ENCODE results near the gene P2RX3.

The P2RX3 gene

DNA sequence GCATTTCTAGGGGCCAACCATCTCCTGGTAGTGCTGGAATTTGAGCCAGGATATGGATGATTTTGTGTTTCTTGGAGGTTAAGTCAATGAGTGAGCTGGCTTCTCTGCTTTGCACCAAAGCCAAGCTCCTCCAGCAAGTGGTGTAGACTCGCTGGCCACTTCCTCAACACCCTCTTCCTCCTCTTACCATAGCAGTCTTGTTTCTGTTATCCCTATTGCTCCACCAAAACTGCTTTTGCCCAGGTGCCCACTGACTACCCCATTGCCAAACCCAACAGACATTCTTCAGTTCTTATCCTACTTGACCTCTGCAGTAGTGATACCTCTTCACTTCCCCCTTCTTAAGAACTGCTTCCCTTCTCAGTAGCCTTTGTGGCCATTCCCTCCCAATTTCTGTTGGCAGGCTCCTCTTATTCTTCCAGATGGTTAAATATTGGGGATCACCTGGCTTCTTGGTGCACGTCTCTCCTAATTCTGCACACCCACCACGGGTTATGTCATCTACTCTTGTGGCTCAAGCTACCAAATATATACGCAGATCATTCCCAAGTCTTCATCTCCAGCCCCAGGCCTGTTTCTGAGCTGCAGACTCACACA lies 59.3 kb downstream of the P2RX3 start:
- Histone ChIP-seq H3K36me3 (ENCODE audit: control insufficient read depth in 2 of 2, insufficient read depth in 1 of 2, low read length in 2 of 2) (no peaks in the 10 kb centered on the region), H3K27ac (ENCODE audit: extremely low read depth, low read depth, low read length) (no peak overlapping the region), H3K4me3 (ENCODE audit: low read depth, low read length) (no peak overlapping the region), H3K9me3 (ENCODE audit: control insufficient read depth, insufficient read depth, low read depth, low read length) (no peaks in the 10 kb centered on the region), H3K4me1 (ENCODE audit: control insufficient read depth, insufficient read depth, low read length) (no peaks in the 10 kb centered on the region)
- POLR2A ChIA-PET = no interaction called here
- TF ChIP-seq ZNF791 (tag by site-specific recombination; IDR thresholded peaks at IDR 0.05) (no peak), ZNF837 (tag by site-specific recombination; IDR thresholded peaks at IDR 0.05) (no peak), ZNF214 (tag by site-specific recombination; IDR thresholded peaks at IDR 0.05; ENCODE audit: borderline replicate concordance) (no peak), YY1 (tag by site-specific recombination; IDR thresholded peaks at IDR 0.05) (no peak), ZSCAN30 (tag by site-specific recombination; IDR thresholded peaks at IDR 0.05) (no peak), KLF9 (tag by site-specific recombination; IDR thresholded peaks at IDR 0.05; ENCODE audit: low read depth) (no peak), ZNF23 (tag by site-specific recombination; IDR thresholded peaks at IDR 0.05; ENCODE audit: borderline replicate concordance) (no peak), SP7 (tag by site-specific recombination; IDR thresholded peaks at IDR 0.05) (no peak), ZEB2 (tag by site-specific recombination; IDR thresholded peaks at IDR 0.05) (no peak), PRDM6 (tag by site-specific recombination; IDR thresholded peaks at IDR 0.05) (no peak), ZNF114 (tag by site-specific recombination; IDR thresholded peaks at IDR 0.05) (no peak), ZNF830 (tag by site-specific recombination; IDR thresholded peaks at IDR 0.05; ENCODE audit: low read depth) (no peak), ZNF366 (tag by site-specific recombination; conservative IDR thresholded peaks at IDR 0.05) (no peak), ZNF747 (tag by site-specific recombination; IDR thresholded peaks at IDR 0.05) (no peak), ZNF544 (tag by site-specific recombination; IDR thresholded peaks at IDR 0.05) (no peak), PRDM2 (tag by site-specific recombination; IDR thresholded peaks at IDR 0.05; ENCODE audit: borderline replicate concordance) (no peak), ZNF571 (tag by site-specific recombination; IDR thresholded peaks at IDR 0.05) (no peak), ZNF423 (tag by site-specific recombination; IDR thresholded peaks at IDR 0.05) (no peak)
- TF ChIP-seq, protein P1, sequence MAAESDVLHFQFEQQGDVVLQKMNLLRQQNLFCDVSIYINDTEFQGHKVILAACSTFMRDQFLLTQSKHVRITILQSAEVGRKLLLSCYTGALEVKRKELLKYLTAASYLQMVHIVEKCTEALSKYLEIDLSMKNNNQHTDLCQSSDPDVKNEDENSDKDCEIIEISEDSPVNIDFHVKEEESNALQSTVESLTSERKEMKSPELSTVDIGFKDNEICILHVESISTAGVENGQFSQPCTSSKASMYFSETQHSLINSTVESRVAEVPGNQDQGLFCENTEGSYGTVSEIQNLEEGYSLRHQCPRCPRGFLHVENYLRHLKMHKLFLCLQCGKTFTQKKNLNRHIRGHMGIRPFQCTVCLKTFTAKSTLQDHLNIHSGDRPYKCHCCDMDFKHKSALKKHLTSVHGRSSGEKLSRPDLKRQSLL (tag by site-specific recombination; IDR thresholded peaks at IDR 0.05) = no peak
- CTCF ChIA-PET = interaction anchor here (0.6 to 1.9 kb wide), 4 partner anchors 13 to 1399 kb away, joined by 3 to 6 read pairs (median 4); no protein-coding TSS in a partner anchor
